Measurements from ENCODE around the gene NCSTN.

Gene NCSTN

GRCh38 chr1:160404094-160404493 lies 60.9 kb downstream of the NCSTN start:
- DNase-seq (ENCODE audit: low read depth in 1 of 2, low spot score in 1 of 2) = no peak

DNA sequence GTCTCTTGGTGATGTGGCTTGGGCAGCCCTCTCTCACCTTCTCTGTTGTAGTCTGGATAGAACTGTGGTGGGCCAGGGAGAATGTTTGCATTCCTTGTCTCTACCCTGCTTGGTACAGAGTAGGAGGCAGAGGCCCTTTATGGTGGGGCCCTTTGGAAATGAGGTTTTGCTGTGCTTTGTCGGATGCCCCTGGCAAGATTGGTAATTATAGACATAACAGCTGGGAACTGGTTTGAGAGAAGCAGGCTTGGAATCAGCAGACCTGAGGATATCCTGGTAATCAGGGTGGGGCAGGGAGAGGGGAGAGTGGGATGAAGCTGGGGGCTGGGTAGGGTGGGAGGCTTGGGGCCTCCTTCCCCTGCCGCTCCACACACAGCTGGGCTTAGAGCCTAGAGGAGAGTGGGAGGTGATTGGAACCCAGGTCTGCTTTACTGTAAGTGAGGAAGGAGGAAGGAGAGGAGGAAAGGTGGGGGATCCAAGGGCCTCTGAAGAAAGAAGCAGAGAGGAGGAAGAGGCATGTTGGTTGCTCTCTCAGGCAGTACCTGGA lies 62.2 kb downstream of the NCSTN start:
- DNase-seq (ENCODE audit: low read depth in 1 of 2, low spot score in 1 of 2) = no peak

DNA sequence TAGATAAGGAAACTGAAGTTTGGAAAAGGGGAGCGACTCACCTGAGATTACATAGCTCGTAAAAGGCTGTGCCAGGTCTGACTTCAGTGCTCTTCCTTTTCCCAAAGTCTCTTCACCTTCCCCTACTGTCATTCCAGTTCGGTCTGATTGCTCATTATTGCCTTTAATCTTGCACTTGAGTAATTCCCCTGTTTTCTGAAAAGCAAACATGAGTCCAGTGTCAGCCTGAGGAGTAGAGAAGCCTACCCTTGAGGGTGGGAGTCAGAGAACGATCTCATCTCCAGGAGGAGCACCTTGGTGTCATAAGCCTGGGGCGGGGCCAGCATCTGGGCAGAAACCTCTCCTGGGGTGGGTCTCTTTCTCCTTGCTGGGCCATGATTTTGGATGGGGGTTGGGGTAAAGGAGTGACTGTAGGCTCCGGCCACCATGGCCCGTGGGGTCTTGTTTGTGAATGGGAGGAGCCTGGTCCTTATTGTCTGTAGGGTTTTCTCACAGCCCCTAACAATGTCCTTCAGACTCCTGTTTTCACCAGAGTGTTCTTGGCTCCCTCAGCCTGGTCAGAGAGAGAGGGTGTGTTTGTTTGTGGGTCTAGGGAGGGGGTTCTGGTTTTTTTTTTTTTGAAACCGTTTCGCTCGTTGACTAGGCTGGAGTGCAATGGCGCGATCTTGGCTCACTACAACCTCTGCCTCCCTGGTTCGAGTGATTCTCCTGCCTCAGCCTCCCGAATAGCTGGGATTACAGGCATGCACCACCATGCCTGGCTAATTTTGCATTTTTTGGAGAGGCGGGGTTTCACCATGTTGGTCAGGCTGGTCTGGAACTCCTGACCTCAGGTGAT lies 63.2 kb downstream of the NCSTN start:
- no peak for DNase-seq (ENCODE audit: low read depth in 1 of 2, low spot score in 1 of 2)

DNA sequence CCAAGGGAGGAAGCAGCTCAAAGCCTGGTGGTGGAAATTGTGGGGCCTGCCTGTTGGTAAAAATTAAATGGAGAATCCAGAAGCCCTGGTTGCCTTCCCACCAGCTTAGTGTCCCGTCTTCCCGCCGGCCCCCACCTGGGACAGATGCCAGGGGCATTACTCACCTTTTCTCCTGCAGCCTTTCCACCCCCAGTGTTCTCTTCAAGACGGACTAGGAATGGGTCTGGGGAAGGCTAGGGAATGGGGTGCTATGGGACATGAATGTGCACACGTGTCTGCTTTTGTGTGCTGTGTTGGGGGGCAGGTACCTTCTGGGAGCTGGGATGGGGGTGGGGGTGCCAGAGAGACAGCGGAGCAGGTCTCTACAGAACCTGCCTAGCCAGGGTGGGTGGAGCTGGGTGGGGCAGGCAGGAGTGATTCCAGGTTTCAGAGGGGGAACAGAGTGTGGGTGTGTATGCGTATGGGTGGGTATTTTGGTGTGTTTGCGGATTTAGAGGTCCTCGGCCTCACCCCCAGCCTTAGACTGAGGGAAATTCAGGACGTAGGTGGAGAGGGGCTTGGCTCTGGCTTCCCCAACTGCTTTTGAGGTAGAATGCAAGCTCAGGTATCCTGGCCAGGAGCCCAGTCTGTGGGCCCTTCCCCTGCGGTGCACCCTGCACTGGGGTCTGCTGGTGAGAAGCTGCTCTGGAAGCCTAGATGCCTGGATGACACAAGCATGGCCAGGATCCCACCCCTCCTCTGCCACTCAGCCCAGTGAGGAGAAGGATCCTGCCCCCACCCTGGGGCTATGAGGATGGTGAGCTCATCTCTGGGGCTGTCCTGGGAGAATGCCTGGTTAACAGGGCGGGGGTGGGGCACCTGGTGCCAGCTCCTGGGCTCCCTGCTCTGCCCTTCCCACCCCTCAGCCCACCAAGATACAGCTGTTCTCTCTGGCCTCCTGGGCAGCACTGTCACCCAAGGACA lies 64.9 kb downstream of the NCSTN start:
- no peak for DNase-seq (ENCODE audit: low read depth in 1 of 2, low spot score in 1 of 2)
